ENCODE data around the gene SLC36A4. TPM values are rescaled to one million over a fixed set of nuclear protein-coding genes. Genes with fewer than 3 reads are reported as not detected.

The SLC36A4 gene
- total RNA-seq, 1 experiment from 2014 or later = 21.3 TPM

GRCh38 chr11:93234602-93235207 is 36.9 kb upstream of the SLC36A4 start:
- Histone ChIP-seq H3K4me3 (ENCODE audit: low read length) (no peak overlapping the region), H4K20me1 (ENCODE audit: low read length) (no peaks in the 10 kb centered on the region), H3K4me1 (ENCODE audit: insufficient read depth, low read length) (no peaks in the 10 kb centered on the region), H3K9me2 (replicated peaks; ENCODE audit: low read length) (no peaks in the 10 kb centered on the region), H3K36me3 (ENCODE audit: low read depth, low read length) (no peaks in the 10 kb centered on the region), H3K27me3 (ENCODE audit: low read length) (peaks cover 10% of the 10 kb centered on the region), H3K9me3 (ENCODE audit: low read length) (no peaks in the 10 kb centered on the region), H2AFZ (ENCODE audit: low read length) (no peak overlapping the region), H3K27ac (ENCODE audit: low read length) (no peak overlapping the region), H3K79me2 (ENCODE audit: low read length) (no peaks in the 10 kb centered on the region), H3F3A (ENCODE audit: low read length, unreplicated experiment) (no peaks in the 10 kb centered on the region), H3K4me2 (ENCODE audit: low read length) (no peak overlapping the region), H3K9ac (ENCODE audit: low read length) (no peak overlapping the region)
- intact Hi-C loops (cut with micrococcal nuclease) = loop anchor here (1.0 to 10.0 kb wide), 4 partner anchors 250 to 418 kb away; partner anchors contain the start of gene SMCO4
- TF ChIP-seq EZH2 (IDR thresholded peaks at IDR 0.05; ENCODE audit: low read length, unreplicated experiment) = no peak
- TF ChIP-seq CTCF (conservative IDR thresholded peaks at IDR 0.05; ENCODE audit: low read depth, low read length) = peak; percentile 97
- ATAC-seq (peak; percentile 99), DNase-seq (peak; percentile 92)
- CTCF ChIA-PET = interaction anchor here (0.6 to 0.7 kb wide), 5 partner anchors 36 to 418 kb away, joined by 3 to 5 read pairs (median 3); no protein-coding TSS in a partner anchor
- POLR2A ChIA-PET (ENCODE audit: unreplicated experiment) = interaction anchor here (0.6 kb wide), 1 partner anchor 307 kb away, joined by 3 read pairs; no protein-coding TSS in a partner anchor
- no TSS peak for BruUV-seq (replicated peaks)

GRCh38 chr11:93229876-93230275 is 32.1 kb upstream of the SLC36A4 start:
- no peak overlapping the region for H3K4me3 ChIP-seq (ENCODE audit: low read length)
- no peaks in the 10 kb centered on the region for H4K20me1 ChIP-seq (ENCODE audit: low read length)
- intact Hi-C loops (cut with micrococcal nuclease) = loop anchor here (10.0 kb wide), 1 partner anchor 255 kb away; no protein-coding TSS in a partner anchor
- no peaks in the 10 kb centered on the region for H3K27me3 ChIP-seq (ENCODE audit: low read length)
- ChIA-PET CTCF (no interaction called here), POLR2A (ENCODE audit: unreplicated experiment) (no interaction called here)
- ATAC-seq (no peak), DNase-seq (no peak)
- H3K4me2 ChIP-seq (ENCODE audit: low read length) = no peak overlapping the region
- no peaks in the 10 kb centered on the region for H3F3A ChIP-seq (ENCODE audit: low read length, unreplicated experiment)
- no peaks in the 10 kb centered on the region for H3K79me2 ChIP-seq (ENCODE audit: low read length)
- no TSS peak for BruUV-seq (replicated peaks)
- no peak overlapping the region for H3K9ac ChIP-seq (ENCODE audit: low read length)
- H3K36me3 ChIP-seq (ENCODE audit: low read depth, low read length) = no peaks in the 10 kb centered on the region
- TF ChIP-seq EZH2 (IDR thresholded peaks at IDR 0.05; ENCODE audit: low read length, unreplicated experiment) = no peak
- no peak for TF ChIP-seq CTCF (conservative IDR thresholded peaks at IDR 0.05; ENCODE audit: low read depth, low read length)
- TF ChIP-seq EZH2phosphoT487 (IDR thresholded peaks at IDR 0.05; ENCODE audit: borderline replicate concordance, low read length) = no peak
- H3K4me1 ChIP-seq (ENCODE audit: insufficient read depth, low read length) = no peaks in the 10 kb centered on the region
- no peaks in the 10 kb centered on the region for H3K9me2 ChIP-seq (replicated peaks; ENCODE audit: low read length)
- H2AFZ ChIP-seq (ENCODE audit: low read length) = no peak overlapping the region
- no peaks in the 10 kb centered on the region for H3K9me3 ChIP-seq (ENCODE audit: low read length)
- H3K27ac ChIP-seq (ENCODE audit: low read length) = no peak overlapping the region

- H3K9me3 ChIP-seq (ENCODE audit: low read length) = no peaks in the 10 kb centered on the region
- no peak; the same call in 1 of the 2 replicates for ATAC-seq
- no peak for TF ChIP-seq EZH2 (IDR thresholded peaks at IDR 0.05; ENCODE audit: low read length, unreplicated experiment)
- peak; percentile 66 for TF ChIP-seq CTCF (conservative IDR thresholded peaks at IDR 0.05; ENCODE audit: low read depth, low read length)
- H3F3A ChIP-seq (ENCODE audit: low read length, unreplicated experiment) = no peaks in the 10 kb centered on the region
- CTCF ChIA-PET = interaction anchor here (0.6 to 1.3 kb wide), 2 partner anchors 132 to 284 kb away, joined by 3 to 7 read pairs; no protein-coding TSS in a partner anchor
- peak; percentile 54 for DNase-seq
- no peak overlapping the region for H3K4me3 ChIP-seq (ENCODE audit: low read length)
- POLR2A ChIA-PET (ENCODE audit: unreplicated experiment) = no interaction called here
- H3K4me1 ChIP-seq (ENCODE audit: insufficient read depth, low read length) = no peaks in the 10 kb centered on the region
- no peak overlapping the region for H3K9ac ChIP-seq (ENCODE audit: low read length)
- peaks cover 19% of the 10 kb centered on the region for H3K27me3 ChIP-seq (ENCODE audit: low read length)
- H2AFZ ChIP-seq (ENCODE audit: low read length) = no peak overlapping the region
- H4K20me1 ChIP-seq (ENCODE audit: low read length) = no peaks in the 10 kb centered on the region
- no peak overlapping the region for H3K27ac ChIP-seq (ENCODE audit: low read length)
- H3K36me3 ChIP-seq (ENCODE audit: low read depth, low read length) = no peaks in the 10 kb centered on the region
- H3K9me2 ChIP-seq (replicated peaks; ENCODE audit: low read length) = no peaks in the 10 kb centered on the region
- H3K4me2 ChIP-seq (ENCODE audit: low read length) = no peak overlapping the region
- no TSS peak for BruUV-seq (replicated peaks)
- intact Hi-C loops (cut with micrococcal nuclease) = loop anchor here (1.0 kb wide), 2 partner anchors 136 to 283 kb away; no protein-coding TSS in a partner anchor
- H3K79me2 ChIP-seq (ENCODE audit: low read length) = no peaks in the 10 kb centered on the region
These were observed 27.9 kb upstream of the SLC36A4 start for GRCh38 chr11:93225662-93226061.

Data from PC-3 (cell line).